Measurements from ENCODE around the gene HM13. TPM values are rescaled to one million over a fixed set of nuclear protein-coding genes. Genes with fewer than 3 reads are reported as not detected.
A peak's percentile ranks its signal among the peaks of the same experiment; 100 is the strongest.

HM13 gene
- total RNA-seq, 1 donor from 2014 or later: 169 TPM

- peak; percentile 64 for DNase-seq
- peaks cover 14% of the 10 kb centered on the region for H3K4me1 ChIP-seq
- no peak for TF ChIP-seq CTCF (IDR thresholded peaks at IDR 0.05)
- no peaks in the 10 kb centered on the region for H3K9me3 ChIP-seq
- intact Hi-C loops (cut with DNase I): no loop called here
- H3K4me3 ChIP-seq: peak within 1 kb of the TSS; percentile 57
- H3K27me3 ChIP-seq: peaks cover 21% of the 10 kb centered on the region
- no peaks in the 10 kb centered on the region for H3K36me3 ChIP-seq
- peak within 1 kb of the TSS; percentile 42 for H3K27ac ChIP-seq
- peak; percentile 71 for ATAC-seq
These were observed 39.3 kb upstream of the HM13 start, which contains the start of the genes DEFB124 and REM1 for GRCh38 chr20:31474758-31475427. Gene DEFB124, minus strand, starts transcription at chr20:31475127. Its CDS starts 2,114 bp downstream, at chr20:31473013. Gene REM1, plus strand, starts transcription at chr20:31475288. Its CDS starts 1,158 bp downstream, at chr20:31476446.

GRCh38 chr20:31475472-31476293 lies 38.6 kb upstream of the HM13 start:
- no peak for TF ChIP-seq CTCF (IDR thresholded peaks at IDR 0.05)
- intact Hi-C loops (cut with DNase I): no loop called here
- Histone ChIP-seq H3K27ac (peak overlapping the region; percentile 42), H3K4me3 (peak overlapping the region; percentile 57), H3K27me3 (peaks cover 21% of the 10 kb centered on the region), H3K4me1 (peaks cover 14% of the 10 kb centered on the region), H3K36me3 (no peaks in the 10 kb centered on the region), H3K9me3 (no peaks in the 10 kb centered on the region)
- no peak for DNase-seq
- peak; percentile 10 for ATAC-seq

GRCh38 chr20:31476294-31476585 lies 38.0 kb upstream of the HM13 start:
- no peak for DNase-seq
- Histone ChIP-seq H3K36me3 (no peaks in the 10 kb centered on the region), H3K9me3 (no peaks in the 10 kb centered on the region), H3K27ac (no peak overlapping the region), H3K4me1 (peaks cover 14% of the 10 kb centered on the region), H3K4me3 (peak overlapping the region; percentile 57), H3K27me3 (peaks cover 21% of the 10 kb centered on the region)
- intact Hi-C loops (cut with DNase I): no loop called here
- TF ChIP-seq CTCF (IDR thresholded peaks at IDR 0.05): no peak
- ATAC-seq: no peak

GRCh38 chr20:31476643-31477215 lies 37.5 kb upstream of the HM13 start:
- Histone ChIP-seq H3K4me3 (no peak overlapping the region), H3K36me3 (no peaks in the 10 kb centered on the region), H3K27ac (no peak overlapping the region), H3K9me3 (no peaks in the 10 kb centered on the region), H3K4me1 (peaks cover 14% of the 10 kb centered on the region), H3K27me3 (peaks cover 21% of the 10 kb centered on the region)
- intact Hi-C loops (cut with DNase I): no loop called here
- TF ChIP-seq CTCF (IDR thresholded peaks at IDR 0.05): no peak
- no peak for ATAC-seq
- DNase-seq: no peak

- Histone ChIP-seq H3K27me3 (peaks cover 9% of the 10 kb centered on the region), H3K9me3 (no peaks in the 10 kb centered on the region), H3K4me1 (no peaks in the 10 kb centered on the region), H3K36me3 (no peaks in the 10 kb centered on the region), H3K27ac (no peak overlapping the region), H3K4me3 (no peak overlapping the region)
- DNase-seq (no peak), ATAC-seq (peak; percentile 33)
- intact Hi-C loops (cut with DNase I): no loop called here
- no peak for TF ChIP-seq CTCF (IDR thresholded peaks at IDR 0.05)
These were observed 30.2 kb upstream of the HM13 start for GRCh38 chr20:31484001-31484400.

All from upper lobe of right lung (tissue), 1 donor.